G401 (cell line): ENCODE data around the gene LRBA. TPM values are rescaled to one million over a fixed set of nuclear protein-coding genes. Genes with fewer than 3 reads are reported as not detected.

Source experiments
- DNase-seq: peaks from one replicate; pipeline ENCODE4 v3.0.0-alpha.2; 2015; ENCODE audit warnings: low spot score
- in situ Hi-C: cut with HindIII; loops from 2 replicates; pipeline ENCODE4 v1.10.0; 2016; ENCODE audit warnings: low sequenced_read_pairs, mixed read lengths
- total RNA-seq: library from RNA; depleted of rRNA; stranded (reverse); fragments of >200 nt; shearing (Covaris generic); gene quantifications from 2 replicates; pipeline ENCODE4 v1.2.3, GENCODE V29; 2014

The LRBA gene
- total RNA-seq, 1 experiment from 2014 or later, result 71.7 TPM

DNA sequence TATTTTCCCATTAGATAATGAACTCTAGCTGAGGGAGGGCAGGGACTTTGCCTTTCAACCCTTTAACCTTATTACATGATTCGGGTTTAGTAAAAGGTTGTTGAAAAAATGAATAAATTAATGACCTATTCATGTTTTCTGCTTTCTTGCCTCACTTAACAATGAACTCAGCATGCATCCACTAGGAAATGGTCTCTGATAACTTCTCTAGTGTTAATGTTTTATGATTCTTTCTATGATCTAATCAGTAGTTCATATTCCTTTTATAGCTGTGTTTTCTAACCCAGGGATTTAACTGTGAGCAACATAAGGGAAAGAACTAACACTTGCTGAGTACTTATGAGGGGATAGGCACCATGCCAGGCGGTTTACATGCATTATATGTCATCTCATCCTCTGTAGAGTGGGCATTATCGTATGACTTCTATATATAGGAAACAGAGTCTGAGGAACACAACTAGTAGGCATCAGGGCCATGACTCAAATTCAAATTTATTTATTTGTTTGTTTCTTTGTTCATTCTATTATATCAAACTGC is 669.8 kb downstream of the LRBA start:
- DNase-seq, result no peak
- in situ Hi-C loops, result no loop called here

DNA sequence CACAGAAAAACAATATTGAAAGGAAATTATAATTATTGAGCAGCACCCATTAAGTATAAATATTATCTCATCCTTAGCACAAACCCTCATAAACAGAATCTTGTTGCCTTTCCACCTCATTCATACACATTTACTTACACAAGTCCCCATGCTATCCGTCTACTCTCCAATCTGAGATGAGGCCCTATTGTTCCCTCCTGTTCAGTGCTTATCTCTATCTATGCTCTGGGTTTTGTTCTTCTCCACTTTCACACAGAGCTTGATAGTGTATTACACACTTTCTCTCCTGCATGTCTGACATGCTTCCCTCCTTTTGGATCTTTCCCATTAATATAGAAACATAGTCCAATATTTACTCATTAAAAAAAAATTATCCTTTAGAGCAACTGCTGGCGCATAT is 671.3 kb downstream of the LRBA start:
- in situ Hi-C loops, result no loop called here
- DNase-seq, result no peak

DNA sequence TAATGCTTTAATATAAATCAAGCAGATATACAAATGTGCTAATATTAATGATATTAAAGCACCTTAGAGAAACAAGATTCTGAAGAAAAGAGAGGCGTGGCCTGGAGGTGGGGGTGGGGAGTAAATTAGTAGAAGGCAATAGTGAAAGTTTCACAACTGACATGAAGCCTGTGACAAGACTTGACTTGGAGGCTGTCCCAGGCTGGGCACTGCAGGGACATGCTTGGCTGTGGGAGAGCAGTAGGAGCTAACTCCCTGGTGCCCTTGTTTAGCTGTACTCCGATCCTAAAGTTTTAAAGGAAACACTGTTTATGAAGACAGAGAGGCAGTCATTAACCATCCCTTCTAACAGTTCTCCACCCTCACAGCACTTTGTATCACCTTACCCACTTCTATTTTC is 672.1 kb downstream of the LRBA start:
- in situ Hi-C loops, result no loop called here
- DNase-seq, result no peak

DNA sequence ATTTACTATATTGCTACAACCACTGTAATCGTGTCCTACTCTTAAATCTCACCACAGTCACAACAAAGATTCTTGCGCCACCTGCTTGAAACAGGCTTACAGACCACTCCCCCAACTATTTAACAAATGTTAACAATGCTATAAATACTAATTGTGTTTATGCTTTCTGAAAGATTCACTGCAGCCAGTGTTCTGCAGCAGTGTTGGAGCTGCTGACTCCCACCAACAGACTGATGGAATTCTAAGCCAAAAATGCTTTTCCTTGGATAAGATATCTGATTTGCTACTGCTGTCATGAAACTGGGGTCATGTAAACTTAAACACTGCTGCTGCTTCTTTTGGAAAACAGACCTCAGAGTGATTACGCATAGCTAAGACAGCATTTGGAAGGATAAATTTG is 677.4 kb downstream of the LRBA start:
- DNase-seq, result no peak
- in situ Hi-C loops, result no loop called here

DNA sequence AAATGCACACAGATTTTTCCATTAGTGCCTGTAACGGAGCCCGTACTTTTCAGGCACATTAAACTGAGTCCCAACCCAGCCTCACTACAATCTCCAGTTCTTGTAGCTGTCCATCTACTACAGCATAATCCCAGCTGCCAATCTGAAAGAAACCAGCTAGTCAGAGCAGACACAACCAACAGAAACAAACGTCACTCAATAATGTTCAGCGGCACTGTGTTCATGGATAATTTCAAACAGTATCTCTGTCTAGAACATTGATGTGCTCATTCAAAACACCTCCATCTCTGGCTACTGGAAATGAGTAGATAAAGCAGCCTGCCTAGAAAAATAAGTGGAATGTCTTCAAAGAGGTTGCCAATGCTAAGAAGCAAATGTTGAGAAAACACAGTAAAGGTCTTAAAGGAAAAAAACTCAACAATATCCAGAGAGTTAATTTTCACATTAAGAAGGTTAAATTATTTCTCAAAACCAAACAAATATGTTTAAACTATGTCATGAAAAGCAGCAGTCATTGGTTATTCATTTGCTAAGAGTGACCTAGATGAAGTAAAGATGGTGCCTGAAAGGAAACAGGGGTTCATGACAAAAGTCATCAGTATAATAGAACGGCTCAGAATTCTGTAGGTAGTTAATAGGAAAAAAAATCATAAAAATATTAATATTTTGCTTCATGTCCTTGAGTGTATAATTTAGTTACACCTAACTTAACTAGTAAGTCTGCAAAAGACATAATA is 678.2 kb downstream of the LRBA start:
- no peak for DNase-seq
- in situ Hi-C loops, result no loop called here

GRCh38 chr4:150332961-150333360 is 682.1 kb downstream of the LRBA start:
- in situ Hi-C loops, result no loop called here
- DNase-seq, result no peak

- in situ Hi-C loops, result no loop called here
- no peak for DNase-seq
Measured at GRCh38 chr4:150332086-150332485, 683.0 kb downstream of the LRBA start.

DNA sequence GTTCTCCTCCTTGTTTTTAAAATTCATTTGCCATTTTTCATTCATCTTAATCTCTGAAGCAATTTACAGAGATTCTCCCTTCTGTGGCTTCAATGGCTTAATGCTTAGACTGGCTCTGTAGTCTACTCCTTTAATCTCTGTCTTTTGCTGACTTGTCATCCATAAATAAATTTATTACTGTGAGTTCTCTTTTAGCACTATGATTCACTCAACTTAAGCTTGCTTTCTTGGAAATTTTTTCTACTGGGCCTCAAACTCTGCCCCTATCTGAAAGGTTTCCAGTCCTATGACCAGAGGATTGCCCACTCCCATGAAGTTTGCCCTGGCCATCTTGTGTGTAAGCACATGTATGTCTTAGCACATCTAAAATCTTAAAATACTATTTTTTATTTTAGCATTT is 685.7 kb downstream of the LRBA start:
- in situ Hi-C loops, result no loop called here
- DNase-seq, result no peak

- DNase-seq, result no peak
- in situ Hi-C loops, result no loop called here
Measured at GRCh38 chr4:150328496-150328895, 686.6 kb downstream of the LRBA start.

DNA sequence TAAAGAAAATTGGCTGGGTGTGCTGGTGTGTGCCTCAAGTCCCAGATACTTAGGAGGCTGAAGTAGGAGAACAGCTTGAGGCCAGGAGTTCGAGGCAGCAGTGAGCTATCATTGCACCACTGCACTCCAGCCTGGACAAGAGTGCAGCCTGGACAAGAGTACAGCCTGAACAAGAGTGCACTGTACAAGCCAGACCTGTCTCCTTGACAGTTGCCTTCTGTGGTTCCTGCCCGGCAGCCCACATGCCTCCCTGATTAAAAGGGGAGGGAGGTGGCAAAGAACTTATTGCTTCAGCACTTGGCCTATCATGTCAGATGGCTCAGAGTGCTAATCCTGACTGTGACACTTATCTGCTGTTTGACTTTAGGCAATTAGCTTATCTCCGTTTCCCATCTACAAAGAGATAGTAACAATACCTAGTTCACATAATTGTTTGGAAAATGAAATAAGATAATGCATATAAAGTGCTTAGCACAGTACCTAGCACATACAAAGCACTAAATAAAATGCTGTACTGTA is 687.8 kb downstream of the LRBA start:
- in situ Hi-C loops, result no loop called here
- DNase-seq, result no peak

DNA sequence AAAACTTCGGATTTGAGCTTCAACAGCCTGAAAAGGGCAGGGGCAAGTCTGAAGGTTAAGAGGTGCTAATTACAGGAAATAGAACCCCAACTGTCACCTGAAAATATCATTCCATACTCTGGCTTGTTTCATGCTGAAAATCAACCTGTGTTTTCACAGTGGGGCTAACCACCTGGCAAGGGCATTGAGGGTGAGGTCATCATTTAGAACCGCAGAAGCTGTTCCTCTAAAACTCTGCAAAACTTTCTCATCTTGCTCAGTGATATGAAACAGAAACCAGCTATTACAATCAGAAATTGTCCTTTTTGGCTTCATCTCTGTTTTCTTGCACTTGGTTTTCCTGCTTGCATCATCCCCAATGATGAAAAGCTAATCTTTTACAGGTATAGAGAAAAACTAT is 689.2 kb downstream of the LRBA start:
- in situ Hi-C loops, result no loop called here
- DNase-seq, result peak; percentile 34

GRCh38 chr4:150323406-150324325 is 691.4 kb downstream of the LRBA start:
- no peak for DNase-seq
- in situ Hi-C loops, result no loop called here

DNA sequence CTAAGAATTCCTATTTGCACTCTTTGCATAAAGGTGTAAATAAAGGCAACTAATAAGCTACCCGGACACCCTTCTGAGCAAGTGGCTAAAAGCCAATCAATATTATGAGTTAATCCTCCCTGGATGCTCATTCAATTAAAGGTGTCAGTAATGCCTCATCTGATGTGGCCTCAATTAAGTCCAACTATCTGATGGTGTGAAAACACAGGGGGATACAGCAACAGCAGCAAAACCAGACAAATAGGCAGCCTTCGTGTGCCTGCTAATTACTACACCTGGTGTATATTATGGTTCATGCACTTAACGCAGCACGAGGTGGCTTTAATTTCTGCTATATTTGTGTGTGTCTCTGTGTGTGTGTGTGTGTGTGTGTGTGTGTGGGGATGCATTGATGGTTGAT is 692.4 kb downstream of the LRBA start:
- no peak for DNase-seq
- in situ Hi-C loops, result no loop called here

GRCh38 chr4:150321113-150321512 is 694.0 kb downstream of the LRBA start:
- in situ Hi-C loops, result no loop called here
- DNase-seq, result no peak

GRCh38 chr4:150318971-150319370 is 696.1 kb downstream of the LRBA start:
- in situ Hi-C loops, result no loop called here
- DNase-seq, result no peak

- in situ Hi-C loops, result no loop called here
Measured at GRCh38 chr4:150318527-150318926, 696.6 kb downstream of the LRBA start.

GRCh38 chr4:150316332-150317205 is 698.5 kb downstream of the LRBA start:
- DNase-seq, result peak; percentile 23
- in situ Hi-C loops, result no loop called here

More at GRCh38 chr4:150318527-150318926, 696.6 kb downstream of the LRBA start:
- no peak for DNase-seq

- peak; percentile 88 for DNase-seq
- in situ Hi-C loops, result no loop called here
Measured at GRCh38 chr4:150315691-150316090, 699.4 kb downstream of the LRBA start.

DNA sequence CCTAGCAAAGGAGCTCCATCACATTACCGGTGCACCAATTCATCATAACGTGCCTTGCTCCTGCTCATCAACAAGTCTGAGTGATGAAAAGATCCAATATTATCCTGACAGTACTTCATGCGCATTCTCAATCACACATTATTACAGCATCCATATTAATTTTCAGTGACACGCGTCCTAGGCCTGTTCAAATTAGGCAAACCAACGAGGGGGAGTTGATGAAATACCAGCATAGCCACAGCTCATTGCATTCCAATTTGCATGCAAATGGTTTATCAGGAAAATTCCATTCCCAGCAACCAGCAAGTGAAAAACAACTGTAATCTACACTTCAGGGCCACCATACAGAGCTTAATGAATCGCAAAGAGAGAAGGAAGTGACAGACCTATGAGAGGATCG is 699.9 kb downstream of the LRBA start:
- DNase-seq, result peak; percentile 39
- in situ Hi-C loops, result no loop called here
